Measurements from ENCODE around the gene TGM6.

TGM6 gene

DNA sequence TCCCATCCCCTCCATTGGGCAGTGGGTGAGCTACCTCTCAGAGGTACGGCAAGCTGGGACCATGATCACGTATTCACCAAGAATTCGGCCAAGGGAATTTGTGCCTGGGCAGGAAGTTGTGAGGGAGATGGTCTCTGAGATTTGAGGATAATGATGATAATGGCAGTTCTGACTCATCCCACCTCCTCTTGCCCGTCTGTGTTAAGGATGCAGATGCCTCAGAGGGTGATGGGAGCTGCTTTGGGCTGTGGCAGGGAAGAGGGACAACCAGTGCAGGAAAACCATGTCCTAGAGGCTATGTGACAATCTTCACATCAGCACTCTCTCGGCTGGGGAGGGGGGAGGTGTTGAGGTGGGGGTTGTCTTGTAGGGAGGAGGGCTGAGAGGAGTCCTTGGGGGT is 4.3 kb downstream of the TGM6 start:
- Histone ChIP-seq H3K4me3 (ENCODE audit: low read depth, low read length) (no peak overlapping the region), H3K27me3 (ENCODE audit: insufficient read depth, low read depth, severe bottlenecking) (no peaks in the 10 kb centered on the region), H3K9me3 (ENCODE audit: severe bottlenecking) (peaks cover 6% of the 10 kb centered on the region), H3K36me3 (no peaks in the 10 kb centered on the region), H3K27ac (no peak overlapping the region)
- TF ChIP-seq, protein P1, sequence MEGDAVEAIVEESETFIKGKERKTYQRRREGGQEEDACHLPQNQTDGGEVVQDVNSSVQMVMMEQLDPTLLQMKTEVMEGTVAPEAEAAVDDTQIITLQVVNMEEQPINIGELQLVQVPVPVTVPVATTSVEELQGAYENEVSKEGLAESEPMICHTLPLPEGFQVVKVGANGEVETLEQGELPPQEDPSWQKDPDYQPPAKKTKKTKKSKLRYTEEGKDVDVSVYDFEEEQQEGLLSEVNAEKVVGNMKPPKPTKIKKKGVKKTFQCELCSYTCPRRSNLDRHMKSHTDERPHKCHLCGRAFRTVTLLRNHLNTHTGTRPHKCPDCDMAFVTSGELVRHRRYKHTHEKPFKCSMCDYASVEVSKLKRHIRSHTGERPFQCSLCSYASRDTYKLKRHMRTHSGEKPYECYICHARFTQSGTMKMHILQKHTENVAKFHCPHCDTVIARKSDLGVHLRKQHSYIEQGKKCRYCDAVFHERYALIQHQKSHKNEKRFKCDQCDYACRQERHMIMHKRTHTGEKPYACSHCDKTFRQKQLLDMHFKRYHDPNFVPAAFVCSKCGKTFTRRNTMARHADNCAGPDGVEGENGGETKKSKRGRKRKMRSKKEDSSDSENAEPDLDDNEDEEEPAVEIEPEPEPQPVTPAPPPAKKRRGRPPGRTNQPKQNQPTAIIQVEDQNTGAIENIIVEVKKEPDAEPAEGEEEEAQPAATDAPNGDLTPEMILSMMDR (IDR thresholded peaks at IDR 0.05; ENCODE audit: low read depth, low read length), result no peak
- no peak for DNase-seq

DNA sequence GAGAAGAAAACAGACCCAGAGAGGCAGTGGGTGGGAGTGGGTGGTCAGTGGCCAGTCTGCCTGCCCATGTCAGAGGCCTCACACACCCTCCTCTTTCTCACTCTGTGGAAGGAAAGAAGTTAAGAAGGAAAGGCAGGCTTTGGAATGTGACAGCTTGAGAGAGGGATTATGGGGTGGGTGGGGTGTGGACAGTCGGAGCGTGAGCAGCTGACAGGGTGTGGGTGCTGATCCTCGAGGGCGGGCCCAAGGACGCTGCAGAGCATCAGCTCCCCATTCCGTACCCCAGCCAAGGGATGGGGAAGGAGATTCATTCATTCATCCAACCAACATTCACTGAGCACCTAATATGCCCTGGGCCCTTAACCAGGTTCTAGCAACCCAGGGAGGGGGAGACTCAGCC is 4.8 kb downstream of the TGM6 start:
- DNase-seq, result peak; percentile 64
- H3K36me3 ChIP-seq, result no peaks in the 10 kb centered on the region
- H3K27ac ChIP-seq, result no peak overlapping the region
- H3K27me3 ChIP-seq (ENCODE audit: insufficient read depth, low read depth, severe bottlenecking), result no peaks in the 10 kb centered on the region
- no peak overlapping the region for H3K4me3 ChIP-seq (ENCODE audit: low read depth, low read length)
- TF ChIP-seq, protein P1 (IDR thresholded peaks at IDR 0.05; ENCODE audit: low read depth, low read length), result no peak
- peaks cover 6% of the 10 kb centered on the region for H3K9me3 ChIP-seq (ENCODE audit: severe bottlenecking)

DNA sequence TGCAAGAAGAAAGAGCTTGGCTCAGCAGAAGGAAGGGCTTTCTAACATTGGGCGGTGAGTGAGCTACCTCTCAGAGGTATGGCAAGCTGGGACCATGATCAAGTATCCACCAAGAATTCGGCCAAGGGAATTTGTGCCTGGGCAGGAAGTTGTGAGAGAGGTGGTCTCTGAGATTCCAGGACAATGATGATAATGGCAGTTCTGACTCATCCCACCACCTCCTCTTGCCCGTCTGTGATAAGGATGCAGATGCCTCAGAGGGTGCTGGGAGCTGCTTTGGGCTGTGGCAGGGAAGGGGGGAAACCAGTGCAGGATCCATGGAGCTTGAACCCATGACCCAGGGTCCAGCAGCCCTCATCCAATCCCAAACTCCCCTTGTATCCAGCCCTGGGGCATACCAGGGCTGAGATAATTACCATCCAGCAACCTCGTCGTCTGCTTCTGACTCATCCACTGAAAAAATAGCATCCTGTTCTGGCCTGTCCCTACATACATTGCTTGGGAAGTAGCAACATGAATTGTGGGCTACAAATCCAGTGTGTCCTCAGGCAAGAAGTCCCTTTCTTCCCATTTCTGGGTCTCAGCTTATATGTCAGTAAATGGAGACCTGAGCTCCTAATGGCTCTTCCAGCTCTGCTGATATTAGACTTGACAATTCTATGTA is 5.9 kb downstream of the TGM6 start:
- TF ChIP-seq, protein P1 (IDR thresholded peaks at IDR 0.05; ENCODE audit: low read depth, low read length), result no peak
- Histone ChIP-seq H3K27ac (no peak overlapping the region), H3K4me3 (ENCODE audit: low read depth, low read length) (no peak overlapping the region), H3K9me3 (ENCODE audit: severe bottlenecking) (peaks cover 6% of the 10 kb centered on the region), H3K27me3 (ENCODE audit: insufficient read depth, low read depth, severe bottlenecking) (no peaks in the 10 kb centered on the region), H3K36me3 (no peaks in the 10 kb centered on the region)
- DNase-seq, result no peak

DNA sequence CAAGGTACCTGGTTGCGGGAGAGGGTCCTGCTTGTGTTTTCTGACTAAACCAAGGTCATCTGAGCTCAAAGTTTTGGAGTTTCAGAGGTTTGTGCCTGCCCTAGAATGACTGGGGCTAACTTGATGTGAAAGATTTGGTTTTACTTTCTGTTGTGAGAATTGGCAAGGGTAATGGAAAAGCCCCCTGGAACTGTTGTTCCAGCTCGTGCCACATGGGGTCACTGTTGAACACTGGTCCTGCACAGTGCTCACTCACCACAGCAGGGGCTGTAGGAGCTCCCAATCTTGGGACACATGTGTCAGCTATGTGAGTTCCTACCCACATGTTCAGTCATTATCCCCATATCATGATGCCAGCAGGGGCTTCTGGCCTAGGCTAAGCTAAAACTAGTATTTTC is 6.5 kb downstream of the TGM6 start:
- no peaks in the 10 kb centered on the region for H3K27me3 ChIP-seq (ENCODE audit: insufficient read depth, low read depth, severe bottlenecking)
- TF ChIP-seq, protein P1 (IDR thresholded peaks at IDR 0.05; ENCODE audit: low read depth, low read length), result peak; percentile 81
- H3K9me3 ChIP-seq (ENCODE audit: severe bottlenecking), result peaks cover 6% of the 10 kb centered on the region
- H3K36me3 ChIP-seq, result no peaks in the 10 kb centered on the region
- DNase-seq, result peak; percentile 60
- H3K4me3 ChIP-seq (ENCODE audit: low read depth, low read length), result no peak overlapping the region
- H3K27ac ChIP-seq, result no peak overlapping the region

GRCh38 chr20:2387580-2387979 is 6.9 kb downstream of the TGM6 start:
- TF ChIP-seq, protein P1 (IDR thresholded peaks at IDR 0.05; ENCODE audit: low read depth, low read length), result no peak
- no peak for DNase-seq
- peaks cover 6% of the 10 kb centered on the region for H3K9me3 ChIP-seq (ENCODE audit: severe bottlenecking)
- H3K27me3 ChIP-seq (ENCODE audit: insufficient read depth, low read depth, severe bottlenecking), result no peaks in the 10 kb centered on the region
- no peak overlapping the region for H3K27ac ChIP-seq
- no peak overlapping the region for H3K4me3 ChIP-seq (ENCODE audit: low read depth, low read length)
- no peaks in the 10 kb centered on the region for H3K36me3 ChIP-seq
